CD14-positive monocyte (primary cell): ENCODE results near the gene RNF123. TPM values are rescaled to one million over a fixed set of nuclear protein-coding genes. Genes with fewer than 3 reads are reported as not detected.

Experiments used
- DNase-seq, 3 donors: peaks; one replicate each; pipeline ENCODE4 v3.0.0-alpha.2; 2011 to 2022
- H2AFZ ChIP-seq: 2 replicates; pipeline ENCODE4 v1.6.0; 2012; ENCODE audit warnings: mild to moderate bottlenecking, low read depth, low read length, inconsistent platforms; ENCODE audit not compliant: insufficient read depth, poor library complexity, severe bottlenecking
- H3K27ac ChIP-seq, 2 donors: 1 replicate in 1 of 2; 2 replicates in 1 of 2; pipeline ENCODE4 v1.5.1; 2012 to 2013; ENCODE audit warnings: low read length in 2 of 2, control low read depth in 1 of 2, inconsistent platforms in 1 of 2, low read depth in 1 of 2, mild to moderate bottlenecking in 1 of 2
- H3K27me3 ChIP-seq, 2 donors: one replicate each; pipeline versions ENCODE4 v1.6.0 to v1.6.1; 2011 to 2013; ENCODE audit warnings: low read length in 2 of 2; ENCODE audit not compliant: control insufficient read depth in 2 of 2, insufficient read depth in 2 of 2
- H3K36me3 ChIP-seq, 2 donors: replicated peaks in 1 of 2; 1 replicate in 1 of 2; 2 replicates in 1 of 2; pipeline versions ENCODE4 v1.5.1 to v1.6.1; 2012 to 2013; ENCODE audit warnings: low read length in 2 of 2, control low read depth in 1 of 2, inconsistent platforms in 1 of 2, mild to moderate bottlenecking in 1 of 2; ENCODE audit not compliant: insufficient read depth in 2 of 2, control insufficient read depth in 1 of 2
- H3K4me1 ChIP-seq, 2 donors: 1 replicate in 1 of 2; 2 replicates in 1 of 2; pipeline versions ENCODE4 v1.5.1 to v1.6.1; 2012 to 2013; ENCODE audit warnings: low read length in 2 of 2, control low read depth in 1 of 2, inconsistent platforms in 1 of 2, mild to moderate bottlenecking in 1 of 2, moderate library complexity in 1 of 2; ENCODE audit not compliant: insufficient read depth in 2 of 2, control insufficient read depth in 1 of 2
- H3K4me2 ChIP-seq: replicated peaks from 2 replicates; pipeline ENCODE3; 2012; ENCODE audit warnings: low read length, moderate library complexity, mild to moderate bottlenecking; ENCODE audit not compliant: poor library complexity, severe bottlenecking; ENCODE audit errors: extremely low read depth
- H3K4me3 ChIP-seq, 3 experiments: fragments of 200-600 bp in 1 of 3; sonication (generic) in 1 of 3; replicated peaks in 1 of 3; 1 replicate in 2 of 3; 2 replicates in 1 of 3; pipeline ENCODE4 v1.5.1; 2011 to 2013; ENCODE audit warnings: low read length in 3 of 3, mild to moderate bottlenecking in 3 of 3, control low read depth in 2 of 3, low read depth in 2 of 3, inconsistent platforms in 1 of 3, moderate library complexity in 1 of 3
- H3K79me2 ChIP-seq: 2 replicates; pipeline ENCODE4 v1.6.0; 2012; ENCODE audit warnings: mild to moderate bottlenecking, control low read depth, inconsistent platforms, low read length, moderate library complexity; ENCODE audit not compliant: insufficient read depth
- H3K9ac ChIP-seq: 2 replicates; pipeline ENCODE4 v1.6.0; 2017; ENCODE audit warnings: low read length, mild to moderate bottlenecking; ENCODE audit not compliant: insufficient read depth, poor library complexity, severe bottlenecking
- H3K9me3 ChIP-seq, 2 donors: replicated peaks in 1 of 2; 1 replicate in 1 of 2; 2 replicates in 1 of 2; pipeline versions ENCODE4 v1.5.1 to v1.6.1; 2012 to 2013; ENCODE audit warnings: low read length in 2 of 2, control low read depth in 1 of 2; ENCODE audit not compliant: control insufficient read depth in 1 of 2, insufficient read depth in 1 of 2
- H4K20me1 ChIP-seq: 2 replicates; pipeline ENCODE4 v1.6.0; 2012; ENCODE audit warnings: mild to moderate bottlenecking, low read length, control low read depth, moderate library complexity; ENCODE audit not compliant: insufficient read depth
- H3K27ac Mint-ChIP-seq, 7 donors: one replicate each; pipeline ENCODE4 v1.8.0; 2020; ENCODE audit warnings: mild to moderate bottlenecking in 7 of 7, mixed read lengths in 7 of 7, moderate library complexity in 6 of 7, inconsistent platforms in 2 of 7
- H3K27me3 Mint-ChIP-seq, 3 donors: one replicate each; pipeline ENCODE4 v1.8.0; 2021 to 2022; ENCODE audit warnings: low read depth in 3 of 3, mild to moderate bottlenecking in 3 of 3, mixed read lengths in 3 of 3, moderate library complexity in 3 of 3, inconsistent platforms in 1 of 3
- H3K36me3 Mint-ChIP-seq, 2 donors: one replicate each; pipeline ENCODE4 v1.8.0; 2020; ENCODE audit warnings: mixed read lengths in 2 of 2, inconsistent platforms in 1 of 2, mild to moderate bottlenecking in 1 of 2
- H3K4me1 Mint-ChIP-seq: one replicate; pipeline ENCODE4 v1.8.0; 2020; ENCODE audit warnings: mild to moderate bottlenecking, mixed read lengths
- H3K4me3 Mint-ChIP-seq, 2 donors: one replicate each; pipeline ENCODE4 v1.8.0; 2020; ENCODE audit warnings: mild to moderate bottlenecking in 2 of 2, mixed read lengths in 2 of 2, moderate library complexity in 1 of 2
- H3K9me3 Mint-ChIP-seq, 7 donors: one replicate each; pipeline ENCODE4 v1.8.0; 2020 to 2022; ENCODE audit warnings: mixed read lengths in 7 of 7, mild to moderate bottlenecking in 6 of 7, moderate library complexity in 6 of 7, inconsistent platforms in 2 of 7
- CTCF ChIP-seq: fragments of 200-600 bp; IDR thresholded peaks from one replicate; pipeline ENCODE4 v1.8.0; 2022; ENCODE audit warnings: antibody characterized with exemption, mild to moderate bottlenecking
- WGBS: methylation state at CpG from one replicate; pipeline ENCODE4 v1.1.5; 2013; ENCODE audit warnings: missing lambda C conversion rate; ENCODE audit not compliant: insufficient coverage; 5-methylcytosine and 5-hydroxymethylcytosine counted together
- intact Hi-C, 2 donors: fragments of 100-400 bp; cut with micrococcal nuclease; formaldehyde crosslinking; loops; one replicate each; pipeline versions ENCODE4 v1.15.0 to v1.15.1; 2023
- polyA plus RNA-seq, 3 donors: library from polyadenylated mRNA; depleted of rRNA in 1 of 3; unstranded in 2 of 3; stranded (reverse) in 1 of 3; fragments of 300-500 nt in 2 of 3; fragments of >200 nt in 1 of 3; fragmentation: Illumina TruSeq in 2 of 3; gene quantifications; 1 replicate in 2 of 3; 2 replicates in 1 of 3; pipeline ENCODE4 v1.2.3, GENCODE V29; 2012 to 2021

Gene RNF123
- polyA plus RNA-seq, 3 donors = 11.1 to 46.2 (median 15.7) TPM

DNA sequence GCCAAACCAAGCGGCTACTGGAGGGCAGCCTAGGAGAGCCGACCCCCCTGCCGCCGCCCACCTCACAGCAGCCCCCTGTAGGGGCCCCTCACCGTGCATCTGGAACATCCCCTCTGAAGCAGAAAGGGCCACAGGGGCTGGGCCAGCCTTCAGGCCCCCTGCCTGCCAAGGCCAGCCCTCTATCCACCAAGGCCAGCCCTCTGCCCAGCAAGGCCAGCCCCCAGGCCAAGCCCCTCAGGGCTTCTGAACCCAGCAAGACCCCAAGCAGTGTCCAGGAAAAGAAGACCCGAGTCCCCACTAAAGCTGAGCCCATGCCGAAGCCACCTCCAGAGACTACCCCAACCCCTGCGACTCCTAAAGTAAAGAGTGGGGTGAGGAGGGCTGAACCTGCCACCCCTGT is 38.7 kb upstream of the RNF123 start:
- no peak for TF ChIP-seq CTCF
- no peak overlapping the region for H3K27ac ChIP-seq
- intact Hi-C loops = no loop called here
- 83% methylated on average over 2 of the region's 8 CpGs for WGBS
- no peak overlapping the region for H3K27ac Mint-ChIP-seq
- no peaks in the 10 kb centered on the region for H3K36me3 Mint-ChIP-seq
- peaks cover 0 to 4% (median 0%) of the 10 kb centered on the region in 3 donors for H3K27me3 Mint-ChIP-seq
- no peak overlapping the region for H3K4me3 ChIP-seq
- H3K4me2 ChIP-seq = no peak overlapping the region
- H3K27me3 ChIP-seq = no peaks in the 10 kb centered on the region
- DNase-seq = no peak
- H3K9me3 Mint-ChIP-seq = no peaks in the 10 kb centered on the region
- no peaks in the 10 kb centered on the region for H3K4me1 Mint-ChIP-seq
- no peak overlapping the region for H3K4me3 Mint-ChIP-seq
- H3K79me2 ChIP-seq = no peaks in the 10 kb centered on the region
- H3K9me3 ChIP-seq = no peaks in the 10 kb centered on the region
- no peaks in the 10 kb centered on the region for H4K20me1 ChIP-seq
- H3K4me1 ChIP-seq = no peaks in the 10 kb centered on the region
- H3K9ac ChIP-seq = no peak overlapping the region
- no peaks in the 10 kb centered on the region for H3K36me3 ChIP-seq
- no peak overlapping the region for H2AFZ ChIP-seq

- Mint-ChIP-seq H3K27ac (no peak overlapping the region), H3K36me3 (no peaks in the 10 kb centered on the region), H3K9me3 (no peaks in the 10 kb centered on the region), H3K27me3 (peaks cover 0 to 4% (median 2%) of the 10 kb centered on the region in 3 donors), H3K4me3 (no peak overlapping the region), H3K4me1 (peaks cover 4% of the 10 kb centered on the region)
- DNase-seq = no peak
- H3K9me3 ChIP-seq = no peaks in the 10 kb centered on the region
- no peak overlapping the region for H3K9ac ChIP-seq
- H3K4me2 ChIP-seq = no peak overlapping the region
- intact Hi-C loops = no loop called here
- no peaks in the 10 kb centered on the region for H4K20me1 ChIP-seq
- peaks cover 0 to 2% of the 10 kb centered on the region in 2 donors for H3K27me3 ChIP-seq
- H3K27ac ChIP-seq = no peak overlapping the region
- H3K79me2 ChIP-seq = no peaks in the 10 kb centered on the region
- no peak overlapping the region for H3K4me3 ChIP-seq
- no peak for TF ChIP-seq CTCF
- 91% methylated on average over 28 of the region's 36 CpGs for WGBS
- no peaks in the 10 kb centered on the region for H3K36me3 ChIP-seq
- peaks cover 0 to 5% of the 10 kb centered on the region in 2 donors for H3K4me1 ChIP-seq
- no peak overlapping the region for H2AFZ ChIP-seq
Measured at GRCh38 chr3:49652218-49652902, 37.0 kb upstream of the RNF123 start.
